Measurements from ENCODE around the gene EMP3.

DNA sequence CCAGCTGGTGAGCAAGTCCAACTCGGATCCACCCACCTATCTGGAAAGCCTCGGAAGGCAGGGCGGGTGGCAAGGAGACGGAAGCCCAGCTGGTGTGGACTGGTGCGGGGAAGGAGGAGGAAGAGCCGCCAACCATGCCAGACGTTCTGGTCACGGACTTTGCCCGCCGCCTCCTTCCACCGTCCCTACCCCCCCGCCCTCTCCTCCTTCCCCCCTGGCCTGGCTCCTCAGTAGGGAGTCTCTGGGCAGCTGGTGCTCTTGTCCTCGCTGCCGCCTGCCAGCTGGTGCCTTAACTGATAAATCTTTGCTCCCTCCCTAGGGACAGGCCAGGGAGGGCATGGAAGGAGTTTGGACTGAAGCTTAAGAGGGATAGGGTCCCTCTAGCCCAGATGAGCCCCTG, 43.6 kb downstream of the EMP3 start:
- TF ChIP-seq EGR1 (IDR thresholded peaks at IDR 0.05; ENCODE audit: low read depth) (no peak), ELF1 (IDR thresholded peaks at IDR 0.05; ENCODE audit: borderline replicate concordance, low read depth) (no peak), CTCF (IDR thresholded peaks at IDR 0.05 in 2 of 3, conservative IDR thresholded peaks at IDR 0.05 in 1 of 3; ENCODE audit: borderline replicate concordance in 1 of 3, insufficient read depth in 1 of 3, low read depth in 2 of 3, low read length in 2 of 3) (no peak), TCF7L2 (IDR thresholded peaks at IDR 0.05; ENCODE audit: borderline replicate concordance, extremely low read depth, insufficient read depth, insufficient read length) (no peak), POLR2A (IDR thresholded peaks at IDR 0.05; ENCODE audit: borderline replicate concordance, extremely low read depth, insufficient read depth, insufficient read length) (no peak)

Data from HCT116 (cell line).